Central memory CD4-positive, alpha-beta T cell (primary cell): Measurements from ENCODE around the gene DDX4.
A peak's percentile ranks its signal among the peaks of the same experiment; 100 is the strongest.

Experiments used
- DNase-seq: peaks from one replicate; pipeline ENCODE4 v3.0.0; 2022

DDX4 gene

DNA sequence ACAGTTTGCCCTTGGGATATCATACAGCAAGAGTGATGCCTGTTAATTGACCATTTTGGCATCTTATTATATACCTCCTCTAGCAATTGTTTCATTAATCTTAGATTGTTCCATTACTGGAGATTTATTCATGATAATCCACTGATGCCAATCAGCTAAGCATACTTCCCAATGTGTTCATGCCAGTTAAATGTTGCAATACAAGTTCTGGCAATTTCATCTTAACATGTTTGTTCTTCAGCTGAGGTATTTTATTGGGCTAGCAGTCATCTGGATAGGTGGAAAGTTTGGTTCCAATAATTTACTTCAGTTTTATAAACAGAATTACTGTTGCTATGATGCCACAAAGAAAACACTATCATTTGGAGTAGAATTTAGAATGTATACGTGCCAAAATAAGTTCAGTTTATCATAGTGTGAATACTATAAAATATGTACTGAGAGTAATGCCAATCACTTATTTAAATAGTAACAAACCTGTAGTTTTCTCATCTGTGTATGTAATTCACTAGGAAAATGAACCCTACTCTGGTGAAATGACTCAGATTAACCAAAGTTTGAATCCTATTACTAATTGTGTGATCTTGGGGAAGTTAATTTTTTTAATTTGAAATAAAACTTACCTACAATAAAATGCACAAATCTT, 85.4 kb downstream of the DDX4 start:
- DNase-seq = no peak

DNA sequence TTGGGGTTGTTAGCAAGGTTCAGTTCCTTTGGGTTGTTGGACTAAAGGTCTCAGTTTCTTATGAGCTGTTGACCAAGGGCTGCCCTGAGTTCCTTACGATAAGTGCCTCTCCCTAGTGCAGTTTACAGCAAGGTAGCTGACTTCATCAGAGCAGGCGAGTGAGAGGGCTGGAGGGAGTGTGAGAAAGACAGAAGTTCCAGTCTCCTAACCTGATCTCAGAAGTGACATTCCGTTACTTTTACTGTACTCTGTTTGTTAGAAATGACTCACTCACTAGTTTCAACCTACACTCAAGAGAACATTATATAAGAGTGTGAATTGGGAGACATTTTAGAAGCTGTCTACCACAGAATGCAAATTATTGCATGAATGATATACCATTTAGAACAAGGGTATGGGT, 92.1 kb downstream of the DDX4 start:
- DNase-seq = no peak

DNA sequence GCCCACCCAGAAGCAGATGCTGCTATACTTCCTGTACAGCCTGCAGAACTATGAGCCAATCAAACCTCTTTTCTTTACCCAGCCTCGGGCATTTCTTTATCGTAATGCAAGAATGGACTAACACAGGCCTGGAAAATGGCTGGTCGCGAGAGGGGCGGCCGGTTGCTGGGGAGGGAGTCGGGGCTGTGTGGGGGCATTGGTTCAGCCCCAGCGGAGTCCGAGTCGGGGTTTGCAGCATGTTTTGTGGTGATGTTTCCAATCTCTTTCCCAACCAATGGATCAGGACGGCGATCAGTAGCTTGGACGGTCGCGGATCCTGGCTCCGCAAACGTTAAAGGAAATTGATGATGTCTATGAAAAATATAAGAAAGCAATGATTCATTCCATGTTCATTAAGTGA, 94.6 kb downstream of the DDX4 start:
- no peak for DNase-seq

DNA sequence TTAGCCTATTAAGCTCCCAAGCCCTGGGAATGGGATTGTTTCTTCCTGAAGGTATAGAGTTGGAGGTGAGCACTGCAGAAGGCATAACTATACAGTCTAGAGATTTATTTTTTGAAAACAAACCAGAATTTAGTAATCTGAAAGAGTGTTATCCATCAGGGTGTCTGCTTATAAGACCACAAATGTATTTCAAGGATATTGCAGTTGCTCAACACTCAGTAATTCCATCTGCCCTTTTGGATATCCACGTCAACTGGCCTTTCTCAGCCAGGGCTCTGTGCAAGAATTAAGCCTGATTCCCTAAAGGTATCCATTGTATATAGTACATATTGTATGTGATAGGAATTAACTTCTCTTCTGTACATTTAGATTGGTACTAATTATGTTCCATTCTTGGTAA, 98.3 kb downstream of the DDX4 start:
- DNase-seq = no peak

DNA sequence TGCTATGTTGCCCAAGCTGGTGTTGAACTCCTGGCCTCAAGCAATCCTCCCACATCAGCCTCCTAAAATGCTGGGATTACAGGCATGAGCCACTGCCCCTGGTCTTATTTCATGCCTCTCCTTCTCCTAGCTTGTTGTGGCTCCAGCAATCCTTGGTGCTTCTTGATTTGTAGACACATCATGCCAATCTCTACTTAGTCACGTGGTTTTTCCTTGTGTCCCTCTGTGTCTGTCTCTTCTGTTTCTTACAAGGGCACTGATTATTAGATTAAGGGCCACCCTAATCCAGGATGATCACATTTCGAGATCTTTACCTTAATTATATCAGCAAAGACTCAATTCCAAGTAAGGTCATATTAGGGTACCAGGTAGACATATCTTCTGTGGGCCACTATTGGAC, 104.1 kb downstream of the DDX4 start:
- DNase-seq = no peak

DNA sequence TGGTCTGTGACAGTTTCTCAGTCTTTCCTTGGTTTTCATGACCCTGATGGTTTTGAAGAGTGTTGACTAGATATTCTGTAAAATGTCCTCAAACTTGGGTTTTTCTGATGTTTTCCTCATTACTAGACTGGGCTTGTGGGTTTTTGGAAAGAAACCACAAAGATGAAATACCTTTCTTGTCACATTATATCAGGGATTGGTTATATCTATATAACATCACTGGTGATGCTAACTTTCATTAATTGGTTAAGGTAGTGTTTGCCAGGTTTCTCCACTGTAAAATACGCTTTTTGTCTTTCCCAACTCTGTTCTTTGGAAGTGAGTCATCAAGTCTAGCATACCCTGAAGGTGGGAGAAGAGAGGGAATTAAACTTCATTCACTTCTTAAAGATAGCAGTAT, 110.0 kb downstream of the DDX4 start:
- DNase-seq = no peak

DNA sequence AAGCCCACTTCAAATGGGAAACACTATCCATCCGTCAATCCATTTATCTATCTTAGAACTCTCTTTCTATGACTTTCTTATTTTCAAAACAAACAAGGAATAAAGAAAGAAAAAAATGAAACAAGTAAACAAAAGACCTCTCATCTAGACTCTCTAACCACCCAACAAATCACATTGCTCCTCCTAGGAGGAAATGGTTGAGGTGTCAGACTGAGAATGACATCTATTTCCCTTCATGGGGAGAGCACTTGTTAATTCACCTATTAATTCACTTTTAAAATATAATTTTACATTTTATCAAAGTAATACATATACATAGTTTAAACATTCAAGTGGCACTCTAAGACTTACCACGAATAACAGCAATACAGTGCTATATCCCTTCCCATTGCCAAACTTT, 110.9 kb downstream of the DDX4 start:
- DNase-seq = no peak

DNA sequence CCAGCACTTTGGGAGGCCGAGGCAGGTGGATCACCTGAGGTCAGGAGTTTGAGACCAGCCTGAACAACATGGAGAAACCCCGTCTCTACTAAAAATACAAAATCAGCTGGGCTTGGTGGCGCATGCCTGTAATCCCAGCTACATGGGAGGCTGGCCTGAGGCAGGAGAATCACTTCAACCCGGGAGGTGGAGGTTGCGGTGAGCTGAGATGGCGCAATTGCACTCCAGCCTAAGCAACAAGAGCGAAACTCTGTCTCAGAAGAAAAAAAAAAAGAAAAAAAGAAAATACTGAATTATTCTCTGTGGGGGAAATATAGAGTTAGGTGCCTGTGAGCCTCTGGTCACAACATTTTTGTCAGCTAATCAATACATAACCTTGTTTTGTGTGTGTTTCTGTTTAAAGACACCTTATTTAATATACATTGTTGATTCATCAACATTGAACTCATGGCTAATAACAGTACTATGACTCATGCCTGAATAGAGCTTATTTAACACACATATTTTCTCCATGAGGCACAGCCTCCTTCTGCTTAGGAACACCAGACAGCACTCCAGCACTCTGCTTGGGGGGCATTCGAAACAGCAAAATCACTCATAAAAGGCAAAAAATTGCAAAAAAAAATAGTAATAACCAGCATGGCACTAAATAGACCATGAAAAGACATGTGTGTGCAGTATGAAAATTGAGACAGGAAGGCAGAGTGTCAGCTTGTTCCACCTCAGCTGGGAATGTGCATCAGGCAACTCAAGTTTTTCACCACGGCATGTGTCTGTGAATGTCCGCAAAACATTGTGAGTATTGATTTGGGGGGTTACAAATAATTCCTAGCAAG, 113.2 kb downstream of the DDX4 start, which contains the start of gene IL31RA:
TSS of gene IL31RA (plus strand) at position 519 of the 836 bp plus-strand sequence. CDS start at position 733, 214 bp downstream.
- DNase-seq = no peak

DNA sequence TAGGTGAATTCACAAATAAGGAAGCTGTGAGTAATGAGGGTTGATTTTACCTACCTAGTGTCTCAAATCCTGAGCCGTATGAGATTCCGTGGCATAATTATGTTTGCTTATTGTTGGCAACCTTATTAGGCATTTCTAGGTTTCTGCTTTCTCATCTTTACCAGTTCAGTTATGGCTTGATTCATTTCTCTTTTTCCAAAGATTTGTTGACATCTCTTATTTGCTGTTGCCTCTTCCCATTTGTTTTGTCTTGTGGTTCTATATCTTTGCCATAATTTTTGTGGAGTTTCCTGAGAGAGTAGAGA, 113.8 kb downstream of the DDX4 start:
- DNase-seq = no peak

DNA sequence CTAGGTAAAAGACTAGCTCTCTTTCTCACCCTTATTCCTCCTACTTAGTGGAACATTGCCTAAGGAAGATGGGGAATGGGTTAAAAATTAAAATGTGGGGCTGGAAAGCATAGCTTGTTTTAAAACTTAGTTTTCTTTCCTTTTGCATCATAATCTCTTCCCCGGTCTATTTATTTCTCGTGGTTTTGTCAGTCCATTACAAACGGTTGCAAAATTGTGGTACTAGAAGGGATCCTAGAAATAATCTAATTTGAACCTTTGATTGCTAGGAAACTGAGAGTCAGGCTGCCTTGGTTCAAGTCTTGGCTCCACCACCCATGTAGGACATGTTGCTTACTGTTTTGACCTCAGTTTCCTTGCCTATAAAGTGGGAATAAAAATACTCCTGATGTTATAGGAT, 114.6 kb downstream of the DDX4 start:
- no peak for DNase-seq

DNA sequence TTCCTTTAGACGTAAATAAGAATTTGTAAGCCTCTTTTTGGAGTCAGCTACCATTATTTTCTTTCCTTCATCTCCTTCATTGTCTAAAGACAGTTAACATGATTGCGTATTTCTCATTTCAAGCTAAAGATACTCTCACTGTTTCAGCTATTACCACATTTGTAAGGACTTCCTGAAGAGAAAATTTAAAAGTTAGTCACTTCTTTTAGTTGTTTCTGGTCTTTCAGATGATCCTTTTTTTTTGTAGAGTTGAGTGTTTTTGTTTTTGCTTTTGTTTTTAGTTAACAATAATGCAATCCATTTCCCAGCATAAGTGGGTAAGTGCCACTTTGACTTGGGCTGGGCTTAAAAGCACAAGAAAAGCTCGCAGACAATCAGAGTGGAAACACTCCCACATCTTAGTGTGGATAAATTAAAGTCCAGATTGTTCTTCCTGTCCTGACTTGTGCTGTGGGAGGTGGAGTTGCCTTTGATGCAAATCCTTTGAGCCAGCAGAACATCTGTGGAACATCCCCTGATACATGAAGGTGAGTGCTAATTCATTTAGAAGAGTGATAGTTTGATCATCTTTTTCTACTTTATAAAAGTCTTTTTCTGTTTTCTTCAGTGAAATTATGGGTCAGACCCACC, 115.3 kb downstream of the DDX4 start:
- DNase-seq = no peak

DNA sequence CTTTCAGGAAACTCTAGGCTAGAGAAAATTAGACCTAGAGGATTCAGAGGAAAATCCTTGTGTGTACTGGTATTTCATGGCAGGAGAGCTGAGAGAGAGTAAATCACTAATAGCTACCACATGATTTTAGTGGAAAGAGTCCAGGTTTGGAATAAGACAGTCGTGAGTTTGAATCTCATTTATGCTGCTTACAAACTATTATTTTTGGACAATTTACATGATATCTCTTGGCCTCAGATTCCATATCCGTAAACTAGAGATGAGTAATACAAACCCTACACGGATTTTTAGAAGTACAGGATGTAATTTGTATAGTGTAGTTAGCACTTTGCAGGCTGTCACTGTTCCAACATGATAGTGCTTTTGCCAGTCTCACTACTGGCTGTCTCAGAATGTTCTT, 116.0 kb downstream of the DDX4 start:
- DNase-seq = no peak

DNA sequence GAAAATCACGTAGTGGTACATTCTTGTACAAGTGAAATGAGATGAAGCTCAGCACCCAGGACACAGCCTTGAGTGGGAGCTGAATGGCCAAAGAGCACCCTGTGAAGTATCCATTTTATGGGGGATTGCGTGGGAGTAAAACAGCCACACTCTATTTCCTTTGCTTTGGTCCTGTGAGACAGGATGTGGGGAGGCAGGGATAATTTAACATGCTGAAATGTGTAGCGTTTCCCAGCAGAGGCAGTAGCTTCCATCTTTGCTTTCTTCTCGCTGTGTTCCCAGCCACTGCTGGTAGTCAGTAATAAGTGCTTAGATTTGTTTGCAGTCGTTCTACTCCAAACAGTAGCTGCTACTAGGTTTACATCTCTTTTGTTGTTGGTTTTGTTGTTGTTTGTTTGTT, 117.6 kb downstream of the DDX4 start:
- peak; percentile 1 for DNase-seq

DNA sequence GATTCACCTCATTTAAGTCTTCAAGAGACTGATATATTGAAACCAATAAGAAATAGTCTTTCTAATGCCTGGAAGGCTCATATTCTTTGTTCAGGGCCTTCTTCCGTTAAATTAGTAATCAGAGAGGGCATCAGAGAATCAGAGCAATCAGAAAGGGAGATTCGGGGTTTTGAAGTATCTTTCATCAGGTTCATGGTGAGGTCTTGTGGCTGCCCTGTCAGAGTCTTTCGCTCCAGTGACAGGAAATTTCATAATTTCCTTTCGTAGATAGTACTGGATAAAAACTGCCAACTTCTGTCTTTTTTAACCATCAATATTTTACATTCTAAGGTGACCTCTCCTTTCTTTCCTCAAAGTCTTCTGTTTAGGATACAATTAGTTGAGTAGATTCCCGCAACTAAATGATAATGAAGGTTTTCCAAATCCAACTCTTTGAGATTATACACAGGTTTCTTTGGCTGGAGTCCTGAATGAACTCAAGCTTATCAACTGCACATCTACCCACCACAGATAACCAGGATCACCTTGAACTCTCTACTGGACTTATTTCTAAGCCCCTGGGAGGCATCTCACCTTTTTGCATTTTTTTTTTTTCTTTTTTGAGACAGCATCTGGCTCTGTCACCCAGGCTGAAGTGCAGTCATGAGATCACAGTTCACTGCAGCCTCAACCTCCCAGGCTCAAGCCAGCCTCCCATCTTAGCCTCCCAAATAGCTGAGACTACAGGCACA, 118.8 kb downstream of the DDX4 start:
- peak; percentile 48 for DNase-seq

DNA sequence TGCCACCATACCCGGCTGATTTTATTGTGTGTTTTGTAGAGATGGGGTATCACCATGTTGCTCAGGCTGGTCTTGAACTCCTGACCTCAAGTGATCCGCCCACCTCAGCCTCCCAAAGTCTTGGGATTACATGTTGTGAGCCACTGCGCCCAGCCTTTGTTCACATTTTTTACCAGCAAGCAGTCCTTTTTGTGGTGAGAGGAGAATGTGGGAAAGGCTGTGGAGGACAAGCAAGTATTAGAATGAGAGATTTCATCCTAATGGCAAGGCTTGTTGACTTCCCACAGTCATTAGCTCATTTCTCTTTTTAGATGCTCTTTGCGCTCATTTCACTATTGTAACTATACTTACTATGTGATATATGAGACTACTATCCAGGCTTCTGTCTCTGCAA, 119.4 kb downstream of the DDX4 start:
- DNase-seq = no peak

DNA sequence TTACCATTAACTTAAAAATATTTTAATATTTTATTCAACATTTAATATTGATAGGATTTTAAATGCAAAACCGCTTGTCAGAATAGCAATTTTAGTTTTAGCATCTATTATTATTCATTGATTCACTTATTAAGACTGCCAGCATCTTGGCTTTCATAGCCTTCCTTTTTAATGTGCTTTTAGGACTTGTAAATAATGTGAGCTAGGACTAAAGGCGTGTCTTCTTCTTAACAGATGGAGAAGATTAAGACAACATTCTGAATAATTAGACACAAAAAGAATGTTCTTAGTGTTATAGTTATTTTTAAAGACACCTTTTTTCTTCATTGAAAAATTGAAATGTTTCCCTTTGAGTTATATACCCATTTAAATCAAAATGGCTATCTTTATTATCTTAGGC, 120.2 kb downstream of the DDX4 start:
- no peak for DNase-seq

DNA sequence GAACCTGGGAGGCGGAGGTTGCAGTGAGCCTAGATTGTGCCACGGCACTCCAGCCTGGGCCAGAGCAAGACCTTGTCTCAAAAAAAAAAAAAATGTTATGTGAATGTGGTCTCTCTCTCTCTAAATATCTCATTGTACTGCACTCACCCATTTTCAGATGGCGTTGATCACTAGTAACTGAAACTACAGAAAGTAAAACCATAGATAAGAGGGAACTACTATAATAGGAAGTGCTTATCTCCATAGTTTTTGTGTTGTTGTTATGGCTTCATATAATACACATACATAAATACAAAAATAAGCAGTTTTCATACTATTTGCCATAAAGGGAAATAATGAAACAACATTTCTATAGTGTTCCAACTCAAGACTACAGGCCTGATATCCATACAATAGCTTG, 122.4 kb downstream of the DDX4 start:
- DNase-seq = no peak

DNA sequence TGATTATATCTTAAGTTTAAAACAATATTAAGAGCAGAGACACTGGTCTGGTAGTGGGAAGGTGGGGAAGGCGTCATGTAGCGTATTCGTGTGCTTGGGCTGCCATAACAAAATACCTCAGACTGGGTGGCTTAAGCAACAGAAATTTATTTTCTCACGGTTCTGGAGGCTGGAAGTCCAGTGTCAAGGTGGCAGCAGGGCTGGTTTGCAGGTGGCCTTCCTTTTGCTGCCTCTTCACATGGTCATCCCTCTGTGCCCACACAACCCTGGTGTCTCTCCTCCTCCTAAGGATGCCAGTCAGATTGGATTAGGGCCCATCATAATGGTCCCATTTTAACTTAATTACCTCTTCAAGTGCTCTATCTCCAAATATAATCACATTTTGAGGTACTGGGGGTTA, 122.8 kb downstream of the DDX4 start:
- DNase-seq = no peak

DNA sequence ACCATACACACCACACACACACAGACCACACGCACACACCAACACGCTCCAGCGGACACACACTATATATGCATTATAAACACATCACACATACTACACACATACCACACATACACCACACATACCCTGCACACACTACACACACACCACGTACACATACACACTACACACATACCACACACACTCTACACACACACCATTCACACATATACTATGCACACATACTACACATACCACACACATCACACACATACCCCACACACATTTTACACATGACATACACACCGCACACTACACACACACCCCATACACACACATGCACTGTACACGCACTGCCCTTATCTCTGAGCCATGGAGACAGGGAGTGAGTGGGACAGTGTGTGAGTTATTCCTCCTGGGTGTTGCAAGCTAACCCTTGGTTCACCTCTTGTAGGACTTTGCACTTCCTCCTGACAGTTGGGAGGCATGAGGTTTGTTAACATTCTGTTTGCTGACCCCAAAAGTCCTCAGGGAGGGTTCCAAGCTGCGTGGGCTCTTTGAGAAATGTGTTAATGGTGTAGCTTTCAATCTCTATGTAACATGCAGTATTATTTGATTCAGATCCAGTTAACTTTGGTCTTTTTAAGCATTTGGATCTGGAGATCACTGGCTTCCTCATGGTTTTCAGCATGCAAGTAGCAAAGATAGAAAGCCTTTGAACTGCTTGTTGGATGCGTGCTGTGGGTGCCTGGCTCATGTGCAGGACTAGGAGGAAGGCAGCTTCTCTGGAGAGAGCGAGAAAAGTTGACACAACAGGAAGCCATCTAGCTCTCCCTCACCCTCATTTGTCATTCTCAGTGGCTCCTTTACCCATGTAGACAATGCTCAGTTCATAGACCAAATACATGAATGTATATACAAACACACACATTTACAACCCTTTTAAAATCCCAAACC, 127.0 kb downstream of the DDX4 start:
- DNase-seq = no peak

DNA sequence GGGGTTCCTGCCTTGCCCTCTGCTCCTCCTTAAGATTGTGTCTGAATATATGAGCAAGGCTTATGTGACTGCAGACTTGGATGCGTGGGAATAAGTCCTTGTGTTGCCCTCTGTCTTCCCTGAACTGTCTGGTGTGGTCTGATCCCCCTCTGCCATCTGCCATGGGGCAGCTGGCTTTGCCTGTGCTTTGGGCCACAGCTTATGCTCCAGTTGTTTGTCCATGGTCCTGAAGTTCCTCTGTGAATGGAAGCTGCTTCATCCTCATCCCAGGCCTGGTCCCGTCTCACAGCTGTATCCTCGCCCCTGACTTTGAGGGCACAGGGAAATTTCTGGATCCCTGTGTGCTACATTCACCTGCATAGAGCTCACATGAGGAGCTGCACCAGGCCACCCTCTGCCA, 128.0 kb downstream of the DDX4 start:
- no peak for DNase-seq

DNA sequence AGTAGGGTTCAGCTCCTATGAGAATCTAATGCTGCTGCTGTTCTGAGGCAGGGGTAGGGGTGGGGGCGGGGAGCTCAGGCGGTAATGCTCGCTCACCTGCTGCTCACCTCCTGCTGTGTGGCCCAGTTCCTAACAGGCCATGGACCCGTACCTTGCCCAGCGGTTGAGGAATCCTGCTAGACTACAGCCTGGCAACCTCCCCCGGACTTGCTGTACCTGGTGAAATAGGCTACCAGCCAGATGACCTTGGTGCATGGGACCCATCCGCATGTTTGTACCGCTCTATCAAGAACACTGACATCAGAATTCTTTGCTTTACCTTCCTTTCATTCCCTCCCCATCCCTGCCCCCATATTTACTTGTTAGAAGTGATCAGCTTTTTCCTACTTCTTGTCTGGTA, 128.6 kb downstream of the DDX4 start:
- DNase-seq = no peak
